HUES64 (cell line): ENCODE results near the gene HAGH.
"Not testable (repeated sequence)": the region's sequence is repeated elsewhere in the genome, so short reads cannot be mapped to it uniquely, and the experiment has no call there.

Experiments
- H3K27ac ChIP-seq: 2 replicates; pipeline ENCODE4 v1.7.0; 2013; ENCODE audit warnings: low read depth, low read length, inconsistent platforms
- H3K27me3 ChIP-seq: 2 replicates; pipeline ENCODE4 v1.6.1; 2013; ENCODE audit warnings: mild to moderate bottlenecking, low read length; ENCODE audit not compliant: insufficient read depth
- H3K36me3 ChIP-seq: 2 replicates; pipeline ENCODE4 v1.6.1; 2013; ENCODE audit warnings: mild to moderate bottlenecking, low read length; ENCODE audit not compliant: insufficient read depth
- H3K4me1 ChIP-seq: 2 replicates; pipeline ENCODE4 v1.6.1; 2013; ENCODE audit warnings: mild to moderate bottlenecking, low read length, moderate library complexity; ENCODE audit not compliant: insufficient read depth
- H3K4me3 ChIP-seq: 2 replicates; pipeline ENCODE4 v1.5.1; 2013; ENCODE audit warnings: mild to moderate bottlenecking, low read length, moderate library complexity
- H3K9ac ChIP-seq: 2 replicates; pipeline ENCODE4 v1.6.1; 2013; ENCODE audit warnings: mild to moderate bottlenecking, low read depth, low read length
- H3K9me3 ChIP-seq: 2 replicates; pipeline ENCODE4 v1.6.1; 2013; ENCODE audit warnings: low read depth, low read length; ENCODE audit not compliant: insufficient read depth
- WGBS: fragments of 150-250, 120-280 bp; methylation state at CpG from one replicate; pipeline ENCODE4 v1.1.7; 2013; ENCODE audit warnings: missing lambda C conversion rate; 5-methylcytosine and 5-hydroxymethylcytosine counted together

HAGH gene

GRCh38 chr16:1800701-1801100, 25.9 kb downstream of the HAGH start:
- WGBS, result 83% methylated on average over 10 of the region's 10 CpGs
- Histone ChIP-seq H3K27ac (no peak overlapping the region), H3K36me3 (0 out of 2 replicates have a peak, but pooled peaks cover 3% of the 10 kb centered on the region), H3K27me3 (no peaks in the 10 kb centered on the region), H3K9ac (no peak overlapping the region), H3K9me3 (peaks cover 29% of the 10 kb centered on the region), H3K4me1 (no peaks in the 10 kb centered on the region), H3K4me3 (no peak overlapping the region)

GRCh38 chr16:1799263-1799662, 27.4 kb downstream of the HAGH start:
- H3K27me3 ChIP-seq, H3K4me1 ChIP-seq, H3K4me3 ChIP-seq, H3K9ac ChIP-seq, H3K27ac ChIP-seq, H3K36me3 ChIP-seq: not testable (repeated sequence)
- WGBS, result 79% methylated on average over 4 of the region's 5 CpGs
- H3K9me3 ChIP-seq, result peaks cover 29% of the 10 kb centered on the region

GRCh38 chr16:1794908-1795666, 31.5 kb downstream of the HAGH start:
- 92% methylated on average over 32 of the region's 32 CpGs for WGBS
- H3K9ac ChIP-seq, result no peak overlapping the region
- no peaks in the 10 kb centered on the region for H3K36me3 ChIP-seq
- no peak overlapping the region for H3K4me3 ChIP-seq
- H3K4me1 ChIP-seq, result no peaks in the 10 kb centered on the region
- no peaks in the 10 kb centered on the region for H3K27me3 ChIP-seq
- H3K9me3 ChIP-seq, result peaks cover 21% of the 10 kb centered on the region
- no peak overlapping the region for H3K27ac ChIP-seq

- no peak overlapping the region for H3K9ac ChIP-seq
- H3K27me3 ChIP-seq, result no peaks in the 10 kb centered on the region
- no peaks in the 10 kb centered on the region for H3K36me3 ChIP-seq
- no peaks in the 10 kb centered on the region for H3K4me1 ChIP-seq
- no peak overlapping the region for H3K27ac ChIP-seq
- H3K9me3 ChIP-seq, result peaks cover 19% of the 10 kb centered on the region
- no peak overlapping the region for H3K4me3 ChIP-seq
- 85% methylated on average over 18 of the region's 18 CpGs for WGBS
These were observed 32.3 kb downstream of the HAGH start for GRCh38 chr16:1794221-1794871.

GRCh38 chr16:1793578-1794220, 32.9 kb downstream of the HAGH start, which contains the start of gene IGFALS:
TSS of gene IGFALS (minus strand) at chr16:1793705. CDS start at chr16:1793652, 53 bp downstream.
- peaks cover 5% of the 10 kb centered on the region for H3K36me3 ChIP-seq
- no peaks in the 10 kb centered on the region for H3K4me1 ChIP-seq
- H3K9me3 ChIP-seq, result peaks cover 16% of the 10 kb centered on the region
- 90% methylated on average over 28 of the region's 28 CpGs for WGBS
- no peak within 1 kb of the TSS for H3K4me3 ChIP-seq
- H3K9ac ChIP-seq, result no peak within 1 kb of the TSS
- no peak within 1 kb of the TSS for H3K27ac ChIP-seq
- no peaks in the 10 kb centered on the region for H3K27me3 ChIP-seq

- 96% methylated on average over 33 of the region's 33 CpGs for WGBS
- Histone ChIP-seq H3K4me1 (no peaks in the 10 kb centered on the region), H3K27me3 (no peaks in the 10 kb centered on the region), H3K9ac (no peak overlapping the region), H3K36me3 (peaks cover 11% of the 10 kb centered on the region), H3K4me3 (no peak overlapping the region), H3K9me3 (peaks cover 9% of the 10 kb centered on the region), H3K27ac (no peak overlapping the region)
These were observed 33.6 kb downstream of the HAGH start for GRCh38 chr16:1792836-1793577.

- peaks cover 16% of the 10 kb centered on the region for H3K36me3 ChIP-seq
- H3K9me3 ChIP-seq, result peaks cover 2% of the 10 kb centered on the region; the same call in 1 of the 2 replicates
- H3K27ac ChIP-seq, result no peak overlapping the region
- no peaks in the 10 kb centered on the region for H3K27me3 ChIP-seq
- H3K4me1 ChIP-seq, result no peaks in the 10 kb centered on the region
- no peak overlapping the region for H3K4me3 ChIP-seq
- WGBS, result 93% methylated on average over 59 of the region's 59 CpGs
- H3K9ac ChIP-seq, result no peak overlapping the region
These were observed 34.4 kb downstream of the HAGH start for GRCh38 chr16:1791943-1792812.

GRCh38 chr16:1791256-1791942, 35.2 kb downstream of the HAGH start:
- Histone ChIP-seq H3K27ac (no peak overlapping the region), H3K9me3 (no peaks in the 10 kb centered on the region), H3K4me1 (no peaks in the 10 kb centered on the region), H3K36me3 (peaks cover 21% of the 10 kb centered on the region), H3K4me3 (no peak overlapping the region), H3K27me3 (no peaks in the 10 kb centered on the region), H3K9ac (no peak overlapping the region)
- WGBS, result 94% methylated on average over 53 of the region's 53 CpGs

- no peaks in the 10 kb centered on the region for H3K4me1 ChIP-seq
- H3K9me3 ChIP-seq, result no peaks in the 10 kb centered on the region
- no peak overlapping the region for H3K9ac ChIP-seq
- H3K27ac ChIP-seq, result no peak overlapping the region
- H3K36me3 ChIP-seq, result peaks cover 26% of the 10 kb centered on the region
- H3K27me3 ChIP-seq, result no peaks in the 10 kb centered on the region
- no peak overlapping the region for H3K4me3 ChIP-seq
- WGBS, result 97% methylated on average over 44 of the region's 44 CpGs
These were observed 35.9 kb downstream of the HAGH start for GRCh38 chr16:1790611-1791255.
